Measurements from ENCODE around the gene MRPS7. TPM values are rescaled to one million over a fixed set of nuclear protein-coding genes. Genes with fewer than 3 reads are reported as not detected.

MRPS7 gene
- total and polyA plus RNA-seq, 9 of the 15 experiments (the other 6 are each of a cell fraction or from before 2014, with no cell fraction given) = 107 to 244 (median 132) TPM

DNA sequence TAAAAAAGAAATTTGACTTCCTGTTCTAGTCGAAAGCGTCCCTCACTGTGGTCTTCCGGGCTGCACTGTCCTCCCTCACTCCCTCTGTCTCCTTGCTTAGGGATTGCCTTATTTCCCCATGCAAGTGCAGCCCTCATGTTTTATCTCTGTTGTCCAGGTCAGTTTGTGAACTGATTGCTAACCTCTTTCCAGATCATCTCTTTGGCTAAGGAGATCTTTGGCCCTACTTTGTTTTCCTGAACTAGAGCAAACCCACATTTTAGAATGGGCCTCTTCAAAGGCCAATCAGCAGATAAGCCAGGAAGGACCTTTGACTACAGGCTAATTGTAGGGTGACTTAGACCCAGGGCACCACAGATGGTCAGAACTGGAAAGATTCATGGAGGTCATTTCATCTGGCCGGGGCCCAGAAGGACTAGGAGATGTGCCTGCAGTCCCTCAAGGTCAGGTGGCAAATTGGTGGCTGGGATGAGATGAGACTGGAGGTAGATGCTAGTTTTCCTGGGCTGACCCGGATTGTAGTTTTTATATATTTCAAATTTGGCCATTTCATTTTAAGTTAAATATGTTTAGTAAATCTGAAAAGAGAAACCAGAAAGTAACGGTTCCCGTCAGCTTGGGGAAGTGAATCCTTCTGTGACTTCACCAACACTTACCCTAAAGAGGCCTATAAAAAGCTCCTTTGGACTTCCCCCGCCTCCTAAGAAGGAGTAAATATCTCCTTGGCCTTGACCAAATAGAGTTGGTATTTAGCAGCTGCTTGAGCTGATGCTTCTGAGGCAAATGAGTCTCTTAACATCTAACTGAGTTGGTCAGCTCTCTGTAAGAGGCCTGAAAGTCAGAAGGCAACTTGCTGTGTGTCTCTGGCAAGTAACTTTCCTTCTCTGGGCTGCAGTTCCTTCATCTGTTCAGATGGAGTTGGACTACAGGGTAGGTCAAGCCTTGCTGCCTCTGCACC lies 33.8 kb downstream of the MRPS7 start (continued):
- TF ChIP-seq, protein P1, sequence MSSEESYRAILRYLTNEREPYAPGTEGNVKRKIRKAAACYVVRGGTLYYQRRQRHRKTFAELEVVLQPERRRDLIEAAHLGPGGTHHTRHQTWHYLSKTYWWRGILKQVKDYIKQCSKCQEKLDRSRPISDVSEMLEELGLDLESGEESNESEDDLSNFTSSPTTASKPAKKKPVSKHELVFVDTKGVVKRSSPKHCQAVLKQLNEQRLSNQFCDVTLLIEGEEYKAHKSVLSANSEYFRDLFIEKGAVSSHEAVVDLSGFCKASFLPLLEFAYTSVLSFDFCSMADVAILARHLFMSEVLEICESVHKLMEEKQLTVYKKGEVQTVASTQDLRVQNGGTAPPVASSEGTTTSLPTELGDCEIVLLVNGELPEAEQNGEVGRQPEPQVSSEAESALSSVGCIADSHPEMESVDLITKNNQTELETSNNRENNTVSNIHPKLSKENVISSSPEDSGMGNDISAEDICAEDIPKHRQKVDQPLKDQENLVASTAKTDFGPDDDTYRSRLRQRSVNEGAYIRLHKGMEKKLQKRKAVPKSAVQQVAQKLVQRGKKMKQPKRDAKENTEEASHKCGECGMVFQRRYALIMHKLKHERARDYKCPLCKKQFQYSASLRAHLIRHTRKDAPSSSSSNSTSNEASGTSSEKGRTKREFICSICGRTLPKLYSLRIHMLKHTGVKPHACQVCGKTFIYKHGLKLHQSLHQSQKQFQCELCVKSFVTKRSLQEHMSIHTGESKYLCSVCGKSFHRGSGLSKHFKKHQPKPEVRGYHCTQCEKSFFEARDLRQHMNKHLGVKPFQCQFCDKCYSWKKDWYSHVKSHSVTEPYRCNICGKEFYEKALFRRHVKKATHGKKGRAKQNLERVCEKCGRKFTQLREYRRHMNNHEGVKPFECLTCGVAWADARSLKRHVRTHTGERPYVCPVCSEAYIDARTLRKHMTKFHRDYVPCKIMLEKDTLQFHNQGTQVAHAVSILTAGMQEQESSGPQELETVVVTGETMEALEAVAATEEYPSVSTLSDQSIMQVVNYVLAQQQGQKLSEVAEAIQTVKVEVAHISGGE (CRISPR knock-in tag; IDR thresholded peaks at IDR 0.05) = peak in 2 of 3 experiments; percentile 60 to 94; a peak in 2 of 6 replicates
- TF ChIP-seq RCOR1 (IDR thresholded peaks at IDR 0.05; ENCODE audit: borderline replicate concordance in 1 of 2, low read depth in 2 of 2, low read length in 2 of 2) (peak in 1 of 2 experiments; percentile 95; a peak in 2 of 4 replicates), ARID1B (IDR thresholded peaks at IDR 0.05) (peak; percentile 76), TEAD4 (IDR thresholded peaks at IDR 0.05; ENCODE audit: low read length) (peak; percentile 64; the same call in 1 of the 2 replicates), TEAD4 (CRISPR knock-in tag; IDR thresholded peaks at IDR 0.05; ENCODE audit: borderline replicate concordance) (no peak), TCF3 (CRISPR knock-in tag; IDR thresholded peaks at IDR 0.05) (peak; percentile 76), CEBPG (CRISPR knock-in tag; IDR thresholded peaks at IDR 0.05) (0 out of 2 replicates have a peak, but pooled peaks have one; percentile 8), CEBPG (tag; conservative IDR thresholded peaks at IDR 0.05 in 1 of 2, IDR thresholded peaks at IDR 0.05 in 1 of 2) (no peak), ZNF589 (CRISPR knock-in tag; IDR thresholded peaks at IDR 0.05; ENCODE audit: low read depth) (peak; percentile 37; the same call in 1 of the 2 replicates), NR2C1 (IDR thresholded peaks at IDR 0.05) (no peak), NR2C1 (tag; IDR thresholded peaks at IDR 0.05) (0 out of 2 replicates have a peak, but pooled peaks have one; percentile 17), ZKSCAN3 (CRISPR knock-in tag; IDR thresholded peaks at IDR 0.05) (no peak), GATA2 (CRISPR knock-in tag; IDR thresholded peaks at IDR 0.05) (peak; percentile 45; the same call in 1 of the 2 replicates)
- TF ChIP-seq, protein P2, sequence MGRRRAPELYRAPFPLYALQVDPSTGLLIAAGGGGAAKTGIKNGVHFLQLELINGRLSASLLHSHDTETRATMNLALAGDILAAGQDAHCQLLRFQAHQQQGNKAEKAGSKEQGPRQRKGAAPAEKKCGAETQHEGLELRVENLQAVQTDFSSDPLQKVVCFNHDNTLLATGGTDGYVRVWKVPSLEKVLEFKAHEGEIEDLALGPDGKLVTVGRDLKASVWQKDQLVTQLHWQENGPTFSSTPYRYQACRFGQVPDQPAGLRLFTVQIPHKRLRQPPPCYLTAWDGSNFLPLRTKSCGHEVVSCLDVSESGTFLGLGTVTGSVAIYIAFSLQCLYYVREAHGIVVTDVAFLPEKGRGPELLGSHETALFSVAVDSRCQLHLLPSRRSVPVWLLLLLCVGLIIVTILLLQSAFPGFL (CRISPR knock-in tag; IDR thresholded peaks at IDR 0.05) = no peak

All from K562 (cell line).